GM18517 (cell line): ENCODE results near the gene ADAMTS9.

Experiments
- ATAC-seq: cut with Tn5 transposase; IDR thresholded peaks from one replicate; pipeline ENCODE4 v1.9.1; 2021; ENCODE audit warnings: mild to moderate bottlenecking, moderate library complexity; ENCODE audit not compliant: unreplicated experiment

ADAMTS9 gene

GRCh38 chr3:64687781-64688604 lies at the start of gene ADAMTS9:
TSS of gene ADAMTS9 (minus strand) at chr3:64688000. CDS start at chr3:64687657, 343 bp downstream.
- no peak for ATAC-seq

GRCh38 chr3:64732576-64732975 lies 44.8 kb upstream of the ADAMTS9 start:
- ATAC-seq: no peak

GRCh38 chr3:64730681-64731080 lies 42.9 kb upstream of the ADAMTS9 start:
- no peak for ATAC-seq

- ATAC-seq: no peak
Observed at GRCh38 chr3:64728994-64729393, 41.2 kb upstream of the ADAMTS9 start.

GRCh38 chr3:64728428-64728827 lies 40.6 kb upstream of the ADAMTS9 start:
- ATAC-seq: no peak

- no peak for ATAC-seq
Observed at GRCh38 chr3:64726414-64727090, 38.8 kb upstream of the ADAMTS9 start.

GRCh38 chr3:64718976-64719375 lies 31.2 kb upstream of the ADAMTS9 start:
- no peak for ATAC-seq

- ATAC-seq: no peak
Observed at GRCh38 chr3:64717872-64718613, 30.2 kb upstream of the ADAMTS9 start.

GRCh38 chr3:64717411-64717810 lies 29.6 kb upstream of the ADAMTS9 start:
- ATAC-seq: no peak

GRCh38 chr3:64716110-64716710 lies 28.4 kb upstream of the ADAMTS9 start:
- no peak for ATAC-seq

- no peak for ATAC-seq
Observed at GRCh38 chr3:64715211-64715982, 27.6 kb upstream of the ADAMTS9 start.

GRCh38 chr3:64708456-64708855 lies 20.7 kb upstream of the ADAMTS9 start:
- no peak for ATAC-seq

GRCh38 chr3:64705946-64706345 lies 18.1 kb upstream of the ADAMTS9 start:
- ATAC-seq: no peak

- ATAC-seq: no peak
Observed at GRCh38 chr3:64696896-64697295, 9.1 kb upstream of the ADAMTS9 start.

- ATAC-seq: no peak
Observed at GRCh38 chr3:64694114-64694513, 6.3 kb upstream of the ADAMTS9 start.

GRCh38 chr3:64693031-64693430 lies 5.2 kb upstream of the ADAMTS9 start:
- no peak for ATAC-seq

GRCh38 chr3:64691051-64691450 lies 3.3 kb upstream of the ADAMTS9 start:
- ATAC-seq: no peak

GRCh38 chr3:64687086-64687780 lies 567 bp downstream of the ADAMTS9 start:
- no peak for ATAC-seq

- ATAC-seq: no peak
Observed at GRCh38 chr3:64686446-64686908, 1.3 kb downstream of the ADAMTS9 start.
